Vein endothelial cell (primary cell): ENCODE data around the gene ASCC2. TPM values are rescaled to one million over a fixed set of nuclear protein-coding genes. Genes with fewer than 3 reads are reported as not detected.

Experiments
- small RNA-seq: library from RNA; depleted of rRNA; stranded (forward); fragments of <200 nt; gene quantifications from one replicate; pipeline ENCODE3, GENCODE V24; 2012
- total RNA-seq: library from RNA; depleted of rRNA; stranded (reverse); fragments of >200 nt; gene quantifications from 2 replicates; pipeline ENCODE4 v1.2.3, GENCODE V29; 2012

Gene ASCC2
- total RNA-seq = 35.9 and 45.4 TPM in 2 replicates

DNA sequence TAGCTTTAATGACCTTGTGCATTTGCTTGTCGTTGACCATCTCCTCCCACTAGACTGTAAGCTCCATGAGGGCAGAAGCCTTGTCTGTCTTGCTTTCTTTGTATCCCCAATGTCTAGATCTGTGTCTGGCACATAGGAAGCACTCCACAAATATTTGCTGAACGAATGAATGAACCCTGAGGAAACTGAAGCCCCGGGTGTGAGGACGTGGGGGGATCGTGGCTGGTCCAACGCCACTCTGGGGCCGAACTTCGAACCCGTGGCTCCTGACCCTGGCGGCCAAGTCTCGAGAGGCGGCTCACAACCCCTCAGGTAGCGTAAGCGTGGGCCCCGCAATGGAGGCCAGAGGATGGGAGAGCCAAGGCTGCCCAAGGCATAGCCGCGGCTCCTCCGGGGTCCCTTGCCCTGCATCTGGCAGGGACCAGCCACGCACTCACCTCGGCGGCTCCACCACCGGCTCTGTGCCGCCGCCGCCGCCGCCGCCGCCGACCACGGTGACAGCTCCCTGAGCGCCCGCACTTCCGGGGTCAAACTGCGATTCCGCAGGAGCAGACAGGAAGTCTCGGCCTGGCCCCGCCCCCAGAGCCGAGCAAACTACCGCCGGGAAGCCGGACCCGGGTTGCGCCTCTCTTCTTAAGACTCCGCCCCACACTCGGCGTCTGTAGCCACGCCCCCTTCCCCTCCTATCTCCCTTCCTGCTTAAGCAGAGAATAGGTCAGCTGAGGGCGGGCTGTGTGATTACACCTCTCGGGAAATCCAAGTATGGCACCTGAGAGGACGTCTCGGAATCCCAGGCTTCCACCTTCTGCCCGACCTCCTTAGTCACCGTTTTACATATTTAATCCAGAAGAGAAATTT is at the start of gene ASCC2:
TSS of gene ASCC2 (minus strand) at position 534 of the 858 bp plus-strand sequence. CDS start 5,949 bp downstream, outside the sequence.

GRCh38 chr22:29883045-29883774 is 45.1 kb upstream of the ASCC2 start, which contains the start of gene MTMR3:
MTMR3 (plus strand) TSS chr22:29883174; CDS start chr22:29971060, 87,886 bp downstream.

GRCh38 chr22:29767171-29768051 is 70.7 kb downstream of the ASCC2 start, which contains the start of gene UQCR10:
UQCR10 (plus strand) TSS chr22:29767369; CDS start chr22:29767399, 30 bp downstream.

GRCh38 chr22:29766632-29767170 is 71.4 kb downstream of the ASCC2 start, which contains the start of gene ZMAT5:
ZMAT5 (minus strand) TSS chr22:29767007; CDS start chr22:29748544, 18,463 bp downstream.

Small RNA genes lying within 50 kb of the gene (small RNA-seq; reads per million reads assigned to genes)
- not detected for gene RF00019

Other genes starting within 250 kb of the ASCC2 start
- 164 and 209 TPM in 2 replicates for gene NF2, start 234.6 kb downstream of the ASCC2 start, total RNA-seq
- gene CABP7, start 118.3 kb downstream of the ASCC2 start, total RNA-seq = not detected in 2 replicates
- gene ZMAT5, start 71.3 kb downstream of the ASCC2 start, total RNA-seq = 10.8 and 17.3 TPM in 2 replicates
- gene UQCR10, start 70.9 kb downstream of the ASCC2 start, total RNA-seq = 43.4 and 55.5 TPM in 2 replicates
- 36.5 and 36.9 TPM in 2 replicates for gene MTMR3, start 44.9 kb upstream of the ASCC2 start, total RNA-seq
- not detected in 2 replicates for gene HORMAD2, start 242.2 kb upstream of the ASCC2 start, total RNA-seq